Astrocyte (in vitro differentiated cells and primary cell): ENCODE measurements around the gene MIEF2.

ENCODE experiments used
- CTCF ChIP-seq: IDR thresholded peaks from 2 replicates; pipeline ENCODE4 v1.5.1; 2011; ENCODE audit warnings: low read depth, mild to moderate bottlenecking, inconsistent platforms, low read length, moderate library complexity; ENCODE audit not compliant: insufficient read depth
- EZH2 ChIP-seq: IDR thresholded peaks from 2 replicates; pipeline ENCODE4 v1.6.1; 2012; ENCODE audit warnings: mild to moderate bottlenecking, low read length, inconsistent platforms; ENCODE audit not compliant: insufficient read depth

GRCh38 chr17:18280766-18281371, 20.4 kb downstream of the MIEF2 start:
- TF ChIP-seq EZH2 (no peak), CTCF (no peak)
